ENCODE results near the gene TBX18.

TBX18 gene
- total RNA-seq: 0 to 0.17 (median 0) reads per million in 3 donors

DNA sequence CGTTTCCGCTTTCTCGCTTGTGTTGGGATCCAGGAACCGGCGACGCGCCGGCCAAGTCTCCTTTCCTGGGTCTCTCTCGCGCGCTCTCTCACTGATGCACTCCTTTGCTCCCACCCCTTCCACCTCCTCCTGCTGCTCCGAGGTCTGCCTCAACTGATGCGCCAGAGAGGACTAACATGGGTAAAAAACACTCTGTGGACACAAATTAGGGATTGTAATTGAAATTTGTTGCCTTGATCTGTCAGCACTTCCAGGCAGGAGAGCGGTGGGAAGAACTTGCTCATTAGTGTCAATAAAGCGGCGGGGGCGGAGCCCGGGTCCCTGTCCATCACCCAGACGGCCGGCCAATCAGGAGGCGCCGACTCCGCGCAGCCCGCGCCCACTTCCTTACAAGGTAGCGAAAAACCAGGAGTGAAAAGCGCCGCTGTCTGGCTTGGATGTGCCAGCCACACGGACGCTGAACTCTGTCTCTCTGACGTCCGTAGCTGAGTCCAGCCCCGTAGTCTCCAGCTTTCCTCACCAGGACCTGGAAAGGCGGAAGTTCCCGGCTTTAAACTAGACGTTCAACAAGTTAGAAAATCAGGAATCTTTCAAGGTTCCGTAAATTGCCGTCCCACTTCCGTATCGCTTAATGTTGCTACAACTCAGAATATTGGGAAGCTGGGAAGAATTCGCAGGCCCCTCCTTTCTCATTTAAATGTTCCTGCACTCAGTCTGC is at the start of gene TBX18:
TSS of gene TBX18 (minus strand) at position 267 of the 718 bp plus-strand sequence. CDS start 417 bp downstream, outside the sequence.
- Histone ChIP-seq H3K27me3 (replicated peaks; ENCODE audit: control insufficient read depth, insufficient read depth, low read length, poor library complexity, severe bottlenecking) (peaks cover 39% of the 10 kb centered on the region), H3K4me1 (ENCODE audit: control insufficient read depth, insufficient read depth, low read length, poor library complexity, severe bottlenecking) (no peaks in the 10 kb centered on the region), H3K9me3 (ENCODE audit: control insufficient read depth, low read length) (no peaks in the 10 kb centered on the region), H3K27ac (ENCODE audit: insufficient read depth, low read length, poor library complexity, severe bottlenecking) (no peak within 1 kb of the TSS), H3K4me3 (ENCODE audit: insufficient read depth, low read depth, low read length, poor library complexity, severe bottlenecking) (no peak within 1 kb of the TSS), H3K36me3 (ENCODE audit: control insufficient read depth, insufficient read depth, low read length) (no peaks in the 10 kb centered on the region)
- no peak for DNase-seq

DNA sequence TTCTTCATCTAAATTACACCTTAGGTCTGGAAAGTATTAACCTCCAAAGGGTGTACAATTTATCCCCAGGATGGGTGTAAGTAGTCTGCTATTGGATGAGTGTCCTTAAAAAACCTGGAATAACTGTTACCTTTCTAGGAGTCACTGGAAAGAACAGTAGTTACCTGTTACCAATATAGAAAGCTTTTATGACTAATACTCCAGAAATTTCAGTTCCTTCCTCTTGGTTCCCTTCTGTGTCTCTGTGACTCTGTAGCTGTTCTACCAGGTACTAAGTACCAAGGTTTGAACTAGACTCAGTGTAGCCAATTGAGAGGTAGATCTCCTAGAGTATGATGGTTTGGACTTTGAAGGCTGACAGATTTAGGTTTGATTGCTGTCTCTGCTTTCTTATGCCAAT is 47.0 kb upstream of the TBX18 start:
- Histone ChIP-seq H3K4me1 (ENCODE audit: control insufficient read depth, insufficient read depth, low read length, poor library complexity, severe bottlenecking) (no peaks in the 10 kb centered on the region), H3K4me3 (ENCODE audit: insufficient read depth, low read depth, low read length, poor library complexity, severe bottlenecking) (no peak overlapping the region), H3K27me3 (replicated peaks; ENCODE audit: control insufficient read depth, insufficient read depth, low read length, poor library complexity, severe bottlenecking) (no peaks in the 10 kb centered on the region), H3K36me3 (ENCODE audit: control insufficient read depth, insufficient read depth, low read length) (no peaks in the 10 kb centered on the region), H3K27ac (ENCODE audit: insufficient read depth, low read length, poor library complexity, severe bottlenecking) (no peak overlapping the region), H3K9me3 (ENCODE audit: control insufficient read depth, low read length) (no peaks in the 10 kb centered on the region)
- DNase-seq: no peak

- Histone ChIP-seq H3K9me3 (ENCODE audit: control insufficient read depth, low read length) (no peaks in the 10 kb centered on the region), H3K4me1 (ENCODE audit: control insufficient read depth, insufficient read depth, low read length, poor library complexity, severe bottlenecking) (no peaks in the 10 kb centered on the region), H3K36me3 (ENCODE audit: control insufficient read depth, insufficient read depth, low read length) (no peaks in the 10 kb centered on the region), H3K27me3 (replicated peaks; ENCODE audit: control insufficient read depth, insufficient read depth, low read length, poor library complexity, severe bottlenecking) (no peaks in the 10 kb centered on the region), H3K27ac (ENCODE audit: insufficient read depth, low read length, poor library complexity, severe bottlenecking) (no peak overlapping the region), H3K4me3 (ENCODE audit: insufficient read depth, low read depth, low read length, poor library complexity, severe bottlenecking) (no peak overlapping the region)
- DNase-seq: no peak
These were observed 45.1 kb upstream of the TBX18 start for GRCh38 chr6:84809455-84809854.

DNA sequence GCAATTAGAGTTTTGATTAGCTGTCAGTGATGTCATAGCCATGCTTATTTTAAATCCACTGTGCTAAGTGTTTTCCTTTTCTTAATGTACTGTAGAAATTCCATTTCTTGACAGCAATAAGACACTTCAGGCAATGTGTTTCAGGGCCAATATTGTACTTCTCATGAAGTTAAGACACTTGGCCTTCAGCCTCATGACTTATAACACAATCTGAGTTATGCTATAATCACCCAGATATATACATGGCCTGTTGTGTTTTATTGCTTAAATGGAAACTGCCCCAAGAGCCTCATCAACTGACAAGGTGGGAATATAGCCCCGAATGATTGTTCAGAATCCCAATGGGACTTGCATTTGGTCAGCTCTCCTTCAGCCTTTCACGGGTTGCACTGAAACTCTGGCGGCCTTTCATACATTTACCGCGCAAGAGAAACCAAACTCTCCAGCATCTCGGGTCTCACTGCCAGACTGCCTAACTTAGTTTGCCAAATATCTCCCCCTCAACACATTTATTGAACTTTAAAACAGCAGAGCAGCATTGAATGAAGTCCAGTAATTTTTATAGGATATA is 44.2 kb upstream of the TBX18 start:
- Histone ChIP-seq H3K36me3 (ENCODE audit: control insufficient read depth, insufficient read depth, low read length) (no peaks in the 10 kb centered on the region), H3K4me1 (ENCODE audit: control insufficient read depth, insufficient read depth, low read length, poor library complexity, severe bottlenecking) (no peaks in the 10 kb centered on the region), H3K27ac (ENCODE audit: insufficient read depth, low read length, poor library complexity, severe bottlenecking) (no peak overlapping the region), H3K4me3 (ENCODE audit: insufficient read depth, low read depth, low read length, poor library complexity, severe bottlenecking) (no peak overlapping the region), H3K27me3 (replicated peaks; ENCODE audit: control insufficient read depth, insufficient read depth, low read length, poor library complexity, severe bottlenecking) (no peaks in the 10 kb centered on the region), H3K9me3 (ENCODE audit: control insufficient read depth, low read length) (no peaks in the 10 kb centered on the region)
- no peak for DNase-seq

- no peak overlapping the region for H3K4me3 ChIP-seq (ENCODE audit: insufficient read depth, low read depth, low read length, poor library complexity, severe bottlenecking)
- no peak overlapping the region for H3K27ac ChIP-seq (ENCODE audit: insufficient read depth, low read length, poor library complexity, severe bottlenecking)
- no peaks in the 10 kb centered on the region for H3K4me1 ChIP-seq (ENCODE audit: control insufficient read depth, insufficient read depth, low read length, poor library complexity, severe bottlenecking)
- no peaks in the 10 kb centered on the region for H3K36me3 ChIP-seq (ENCODE audit: control insufficient read depth, insufficient read depth, low read length)
- no peaks in the 10 kb centered on the region for H3K27me3 ChIP-seq (replicated peaks; ENCODE audit: control insufficient read depth, insufficient read depth, low read length, poor library complexity, severe bottlenecking)
- no peak for DNase-seq
- H3K9me3 ChIP-seq (ENCODE audit: control insufficient read depth, low read length): no peaks in the 10 kb centered on the region
These were observed 40.7 kb upstream of the TBX18 start for GRCh38 chr6:84805145-84805544.

DNA sequence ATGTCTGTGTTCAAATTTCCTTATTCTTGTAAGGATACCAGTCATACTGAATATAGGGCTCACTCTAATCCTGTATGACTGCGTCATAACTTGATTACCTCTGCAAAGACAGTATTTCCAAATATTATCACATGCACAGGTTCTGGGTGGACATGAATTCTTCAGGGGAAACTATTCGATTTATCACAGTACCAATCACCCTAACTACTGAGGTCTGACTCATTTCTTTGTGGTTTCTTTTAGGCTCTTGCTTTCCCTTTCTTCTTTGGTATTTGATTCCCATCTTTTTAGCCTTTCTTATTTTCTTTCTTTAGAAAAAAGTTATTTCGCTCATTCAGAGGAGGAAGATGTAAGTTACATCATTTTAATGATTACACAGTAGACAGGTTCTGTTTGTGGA is 40.3 kb upstream of the TBX18 start:
- H3K4me3 ChIP-seq (ENCODE audit: insufficient read depth, low read depth, low read length, poor library complexity, severe bottlenecking): no peak overlapping the region
- no peaks in the 10 kb centered on the region for H3K36me3 ChIP-seq (ENCODE audit: control insufficient read depth, insufficient read depth, low read length)
- no peaks in the 10 kb centered on the region for H3K4me1 ChIP-seq (ENCODE audit: control insufficient read depth, insufficient read depth, low read length, poor library complexity, severe bottlenecking)
- no peak overlapping the region for H3K27ac ChIP-seq (ENCODE audit: insufficient read depth, low read length, poor library complexity, severe bottlenecking)
- no peak for DNase-seq
- no peaks in the 10 kb centered on the region for H3K9me3 ChIP-seq (ENCODE audit: control insufficient read depth, low read length)
- H3K27me3 ChIP-seq (replicated peaks; ENCODE audit: control insufficient read depth, insufficient read depth, low read length, poor library complexity, severe bottlenecking): no peaks in the 10 kb centered on the region

GRCh38 chr6:84801250-84801649 is 36.9 kb upstream of the TBX18 start:
- no peaks in the 10 kb centered on the region for H3K27me3 ChIP-seq (replicated peaks; ENCODE audit: control insufficient read depth, insufficient read depth, low read length, poor library complexity, severe bottlenecking)
- no peaks in the 10 kb centered on the region for H3K36me3 ChIP-seq (ENCODE audit: control insufficient read depth, insufficient read depth, low read length)
- no peak overlapping the region for H3K4me3 ChIP-seq (ENCODE audit: insufficient read depth, low read depth, low read length, poor library complexity, severe bottlenecking)
- H3K27ac ChIP-seq (ENCODE audit: insufficient read depth, low read length, poor library complexity, severe bottlenecking): no peak overlapping the region
- H3K4me1 ChIP-seq (ENCODE audit: control insufficient read depth, insufficient read depth, low read length, poor library complexity, severe bottlenecking): no peaks in the 10 kb centered on the region
- no peaks in the 10 kb centered on the region for H3K9me3 ChIP-seq (ENCODE audit: control insufficient read depth, low read length)
- no peak for DNase-seq

- no peaks in the 10 kb centered on the region for H3K36me3 ChIP-seq (ENCODE audit: control insufficient read depth, insufficient read depth, low read length)
- no peaks in the 10 kb centered on the region for H3K27me3 ChIP-seq (replicated peaks; ENCODE audit: control insufficient read depth, insufficient read depth, low read length, poor library complexity, severe bottlenecking)
- no peaks in the 10 kb centered on the region for H3K9me3 ChIP-seq (ENCODE audit: control insufficient read depth, low read length)
- H3K27ac ChIP-seq (ENCODE audit: insufficient read depth, low read length, poor library complexity, severe bottlenecking): no peak overlapping the region
- no peak overlapping the region for H3K4me3 ChIP-seq (ENCODE audit: insufficient read depth, low read depth, low read length, poor library complexity, severe bottlenecking)
- no peaks in the 10 kb centered on the region for H3K4me1 ChIP-seq (ENCODE audit: control insufficient read depth, insufficient read depth, low read length, poor library complexity, severe bottlenecking)
- no peak for DNase-seq
These were observed 33.9 kb upstream of the TBX18 start for GRCh38 chr6:84798257-84798656.

DNA sequence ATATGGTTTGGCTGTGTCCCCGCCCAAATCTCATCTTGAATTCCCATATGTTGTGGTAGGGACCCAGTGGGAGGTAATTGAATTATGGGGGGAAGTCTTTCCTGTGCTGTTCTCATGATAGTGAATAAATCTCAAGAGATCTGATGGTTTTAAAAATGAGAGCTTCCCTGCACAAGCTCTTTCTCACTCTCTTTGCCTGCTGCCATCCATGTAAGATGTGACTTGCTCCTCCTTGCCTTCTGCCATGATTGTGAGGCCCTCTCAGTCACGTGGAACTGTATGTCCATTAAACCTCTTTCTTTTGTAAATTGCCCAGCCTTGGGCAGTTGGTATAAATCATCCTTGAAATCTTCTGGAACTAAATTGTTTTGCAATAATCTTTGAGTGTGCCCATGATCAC is 31.9 kb upstream of the TBX18 start:
- DNase-seq: no peak
- H3K4me3 ChIP-seq (ENCODE audit: insufficient read depth, low read depth, low read length, poor library complexity, severe bottlenecking): no peak overlapping the region
- no peak overlapping the region for H3K27ac ChIP-seq (ENCODE audit: insufficient read depth, low read length, poor library complexity, severe bottlenecking)
- no peaks in the 10 kb centered on the region for H3K36me3 ChIP-seq (ENCODE audit: control insufficient read depth, insufficient read depth, low read length)
- no peaks in the 10 kb centered on the region for H3K9me3 ChIP-seq (ENCODE audit: control insufficient read depth, low read length)
- H3K27me3 ChIP-seq (replicated peaks; ENCODE audit: control insufficient read depth, insufficient read depth, low read length, poor library complexity, severe bottlenecking): no peaks in the 10 kb centered on the region
- H3K4me1 ChIP-seq (ENCODE audit: control insufficient read depth, insufficient read depth, low read length, poor library complexity, severe bottlenecking): no peaks in the 10 kb centered on the region

DNA sequence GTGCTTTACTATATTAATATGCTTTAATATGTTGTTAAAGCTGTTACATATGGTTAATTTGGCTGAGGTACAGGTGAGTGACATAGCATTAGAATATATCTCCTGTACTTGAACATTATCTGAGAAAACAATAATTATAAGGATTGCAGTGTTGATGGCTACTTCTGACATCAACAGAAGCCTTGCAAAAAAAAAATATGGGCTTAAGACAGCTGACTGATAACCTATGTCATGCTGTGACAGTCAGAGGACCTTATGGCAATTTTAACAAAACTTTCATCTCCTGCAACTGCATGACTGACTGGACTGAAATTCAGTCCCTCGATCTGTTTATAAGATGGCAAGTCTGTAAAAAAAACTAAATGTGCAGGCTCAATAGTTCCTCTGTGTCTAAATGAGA is 27.5 kb upstream of the TBX18 start:
- no peak for DNase-seq
- Histone ChIP-seq H3K4me3 (ENCODE audit: insufficient read depth, low read depth, low read length, poor library complexity, severe bottlenecking) (no peak overlapping the region), H3K27ac (ENCODE audit: insufficient read depth, low read length, poor library complexity, severe bottlenecking) (no peak overlapping the region), H3K4me1 (ENCODE audit: control insufficient read depth, insufficient read depth, low read length, poor library complexity, severe bottlenecking) (no peaks in the 10 kb centered on the region), H3K36me3 (ENCODE audit: control insufficient read depth, insufficient read depth, low read length) (no peaks in the 10 kb centered on the region), H3K9me3 (ENCODE audit: control insufficient read depth, low read length) (no peaks in the 10 kb centered on the region), H3K27me3 (replicated peaks; ENCODE audit: control insufficient read depth, insufficient read depth, low read length, poor library complexity, severe bottlenecking) (no peaks in the 10 kb centered on the region)

All from effector memory CD4-positive, alpha-beta T cell (primary cell).